Dendritic cell treated with granulocyte-macrophage colony-stimulating factor and Interleukin-4, amounts not matched to agents 40 ng/mL and 50 ng/mL, for 4 days (primary cell): ENCODE results near the gene DRICH1.
"Not testable (repeated sequence)": the region's sequence is repeated elsewhere in the genome, so short reads cannot be mapped to it uniquely, and the experiment has no call there.

Source experiments
- H3K27ac Mint-ChIP-seq: one replicate; pipeline ENCODE4 v1.8.0; 2022; ENCODE audit warnings: mild to moderate bottlenecking, mixed read lengths
- H3K27me3 Mint-ChIP-seq: one replicate; pipeline ENCODE4 v1.8.0; 2022; ENCODE audit warnings: mild to moderate bottlenecking, mixed read lengths
- H3K36me3 Mint-ChIP-seq: one replicate; pipeline ENCODE4 v1.8.0; 2022; ENCODE audit warnings: low read depth, mixed read lengths
- H3K4me1 Mint-ChIP-seq: one replicate; pipeline ENCODE4 v1.8.0; 2022; ENCODE audit warnings: low read depth, mixed read lengths
- H3K4me3 Mint-ChIP-seq: one replicate; pipeline ENCODE4 v1.8.0; 2022; ENCODE audit warnings: mild to moderate bottlenecking, moderate library complexity, mixed read lengths
- H3K9me3 Mint-ChIP-seq: one replicate; pipeline ENCODE4 v1.8.0; 2022; ENCODE audit warnings: mixed read lengths
- intact Hi-C: fragments of 100-400 bp; cut with micrococcal nuclease; formaldehyde crosslinking; loops from one replicate; pipeline ENCODE4 v1.15.0; 2022

DRICH1 gene

DNA sequence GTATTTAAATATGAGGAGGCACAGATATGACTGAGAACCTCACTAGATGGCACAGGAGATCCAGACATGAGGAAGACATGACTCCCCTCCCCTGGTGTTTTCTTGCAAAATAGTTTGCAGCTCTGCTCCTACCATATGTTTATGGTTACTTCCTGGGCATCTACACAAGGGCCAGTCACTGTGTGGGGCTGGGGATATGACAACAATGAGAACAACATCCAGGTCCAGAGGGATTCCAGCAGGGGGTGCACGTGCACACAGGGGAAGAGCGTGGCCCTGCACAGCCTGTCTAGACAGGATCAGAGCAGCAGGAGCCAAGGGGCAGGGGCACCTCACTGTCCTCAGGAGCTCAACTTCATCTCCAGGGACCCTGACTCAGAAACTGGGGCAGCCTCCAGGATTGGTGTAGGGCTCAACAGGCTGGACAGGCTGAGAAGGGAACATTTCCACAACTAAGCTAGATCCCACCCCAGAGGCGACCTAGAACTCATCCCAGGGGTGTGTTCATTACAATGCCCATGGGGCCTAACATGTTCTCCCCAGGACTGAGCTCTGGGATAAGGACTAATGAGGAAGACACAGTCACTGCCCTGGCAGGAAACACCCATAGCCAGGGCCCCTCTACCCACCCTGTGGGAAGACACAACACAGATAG, 4.6 kb downstream of the DRICH1 start:
- H3K27me3 Mint-ChIP-seq, H3K36me3 Mint-ChIP-seq, H3K27ac Mint-ChIP-seq, intact Hi-C loops, H3K9me3 Mint-ChIP-seq, H3K4me1 Mint-ChIP-seq, H3K4me3 Mint-ChIP-seq: not testable (repeated sequence)

DNA sequence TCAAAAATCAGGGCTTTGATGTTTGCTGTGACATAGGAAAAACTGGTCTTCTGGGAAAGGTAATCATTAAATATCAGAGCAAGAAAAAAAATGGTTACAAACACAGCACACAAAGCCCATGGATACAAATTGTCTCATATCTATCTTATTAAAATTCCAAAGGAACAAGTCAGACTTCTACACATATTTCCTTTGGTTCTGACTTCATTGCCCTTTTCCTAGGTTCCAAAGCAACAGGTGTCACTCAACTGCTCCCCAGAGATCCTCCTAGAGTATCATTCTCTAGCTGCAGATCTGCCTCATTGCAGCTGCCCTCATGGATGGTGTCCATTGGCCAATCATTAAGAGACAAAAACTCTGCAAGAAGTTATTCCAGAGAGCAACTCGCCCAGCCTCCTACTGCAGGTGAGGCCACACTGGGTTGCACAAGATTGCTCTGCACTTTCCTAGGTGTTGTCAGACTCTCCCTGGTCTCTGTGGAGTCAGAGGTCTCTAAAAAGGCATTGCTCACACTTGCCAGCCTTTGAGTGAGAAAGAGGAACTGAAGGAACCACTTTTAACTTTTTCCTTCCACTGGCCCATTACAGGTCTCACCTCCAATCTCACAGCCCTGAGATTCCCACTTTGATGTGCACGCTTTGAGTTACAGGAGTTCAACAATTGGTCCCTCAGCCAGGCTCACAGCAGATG, 5.7 kb downstream of the DRICH1 start:
- Mint-ChIP-seq H3K27me3 (no peaks in the 10 kb centered on the region), H3K4me1 (no peaks in the 10 kb centered on the region), H3K27ac (no peak overlapping the region), H3K36me3 (peaks cover 5% of the 10 kb centered on the region), H3K4me3 (no peak overlapping the region), H3K9me3 (no peaks in the 10 kb centered on the region)
- intact Hi-C loops: no loop called here

GRCh38 chr22:23622634-23623033, 9.5 kb downstream of the DRICH1 start:
- Mint-ChIP-seq H3K9me3 (no peaks in the 10 kb centered on the region), H3K4me3 (no peak overlapping the region), H3K36me3 (peaks cover 6% of the 10 kb centered on the region), H3K4me1 (no peaks in the 10 kb centered on the region), H3K27me3 (no peaks in the 10 kb centered on the region), H3K27ac (no peak overlapping the region)
- intact Hi-C loops: no loop called here

GRCh38 chr22:23621916-23622315, 10.2 kb downstream of the DRICH1 start:
- H3K27me3 Mint-ChIP-seq, H3K27ac Mint-ChIP-seq, H3K36me3 Mint-ChIP-seq, H3K4me3 Mint-ChIP-seq, intact Hi-C loops, H3K4me1 Mint-ChIP-seq, H3K9me3 Mint-ChIP-seq: not testable (repeated sequence)

GRCh38 chr22:23621082-23621780, 10.9 kb downstream of the DRICH1 start:
- H3K27ac Mint-ChIP-seq: no peak overlapping the region
- H3K9me3 Mint-ChIP-seq: no peaks in the 10 kb centered on the region
- intact Hi-C loops: no loop called here
- no peaks in the 10 kb centered on the region for H3K27me3 Mint-ChIP-seq
- peaks cover 6% of the 10 kb centered on the region for H3K36me3 Mint-ChIP-seq
- no peaks in the 10 kb centered on the region for H3K4me1 Mint-ChIP-seq
- H3K4me3 Mint-ChIP-seq: no peak overlapping the region

- no peaks in the 10 kb centered on the region for H3K9me3 Mint-ChIP-seq
- H3K4me1 Mint-ChIP-seq: no peaks in the 10 kb centered on the region
- H3K36me3 Mint-ChIP-seq: no peaks in the 10 kb centered on the region
- H3K27me3 Mint-ChIP-seq: no peaks in the 10 kb centered on the region
- no peak overlapping the region for H3K27ac Mint-ChIP-seq
- H3K4me3 Mint-ChIP-seq: no peak overlapping the region
- intact Hi-C loops: no loop called here
Observed at GRCh38 chr22:23613193-23613972, 18.7 kb downstream of the DRICH1 start.

- Mint-ChIP-seq H3K27ac (no peak overlapping the region), H3K4me3 (no peak overlapping the region), H3K36me3 (no peaks in the 10 kb centered on the region), H3K27me3 (no peaks in the 10 kb centered on the region), H3K4me1 (no peaks in the 10 kb centered on the region), H3K9me3 (no peaks in the 10 kb centered on the region)
- intact Hi-C loops: no loop called here
Observed at GRCh38 chr22:23609983-23610781, 21.9 kb downstream of the DRICH1 start.

- Mint-ChIP-seq H3K4me3 (no peak overlapping the region), H3K36me3 (no peaks in the 10 kb centered on the region), H3K27ac (no peak overlapping the region), H3K27me3 (no peaks in the 10 kb centered on the region), H3K9me3 (no peaks in the 10 kb centered on the region), H3K4me1 (no peaks in the 10 kb centered on the region)
- intact Hi-C loops: no loop called here
Observed at GRCh38 chr22:23608583-23608982, 23.5 kb downstream of the DRICH1 start.

GRCh38 chr22:23606204-23607131, 25.7 kb downstream of the DRICH1 start:
- Mint-ChIP-seq H3K27me3 (no peaks in the 10 kb centered on the region), H3K4me3 (no peak overlapping the region), H3K27ac (no peak overlapping the region), H3K36me3 (no peaks in the 10 kb centered on the region), H3K4me1 (no peaks in the 10 kb centered on the region), H3K9me3 (no peaks in the 10 kb centered on the region)
- intact Hi-C loops: no loop called here

DNA sequence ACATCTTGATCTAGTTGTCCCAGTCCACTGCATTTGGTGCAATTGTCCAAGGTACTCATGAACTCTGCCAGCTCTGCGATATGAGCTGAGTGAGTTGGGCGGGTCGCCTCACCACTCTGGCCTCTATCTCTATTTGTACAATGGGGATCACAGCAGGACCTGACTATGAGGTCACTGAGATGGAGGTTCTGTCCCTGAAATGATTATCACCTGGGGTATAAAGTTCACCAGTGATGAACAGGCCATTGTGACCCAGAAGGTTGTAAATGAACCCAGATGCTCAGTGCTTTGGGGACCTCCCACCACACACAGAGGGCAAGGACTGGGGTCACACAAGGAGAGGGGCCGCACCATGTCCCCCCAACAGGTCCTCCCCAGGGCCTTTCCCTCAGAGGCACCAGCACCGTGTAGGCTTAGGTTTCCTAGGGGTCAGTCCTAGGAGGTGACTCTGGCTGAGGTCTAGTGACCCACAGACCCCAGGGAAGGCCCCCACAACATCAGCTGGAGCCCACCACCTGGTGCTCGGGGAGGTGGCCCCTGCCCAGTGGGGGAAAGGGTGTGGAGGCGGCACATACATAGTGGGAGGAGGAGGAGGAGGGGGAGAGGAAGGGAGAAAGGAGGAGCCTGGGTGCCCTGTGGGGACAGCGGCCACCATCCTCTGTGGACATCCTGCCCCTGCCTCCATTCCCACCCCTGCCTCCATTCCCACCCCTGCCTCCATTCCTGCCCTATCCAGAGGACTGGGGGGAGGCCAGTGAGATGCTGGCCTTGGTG, 27.0 kb downstream of the DRICH1 start:
- no peaks in the 10 kb centered on the region for H3K27me3 Mint-ChIP-seq
- H3K4me3 Mint-ChIP-seq: no peak overlapping the region
- intact Hi-C loops: no loop called here
- no peaks in the 10 kb centered on the region for H3K4me1 Mint-ChIP-seq
- H3K27ac Mint-ChIP-seq: no peak overlapping the region
- H3K36me3 Mint-ChIP-seq: no peaks in the 10 kb centered on the region
- H3K9me3 Mint-ChIP-seq: no peaks in the 10 kb centered on the region

DNA sequence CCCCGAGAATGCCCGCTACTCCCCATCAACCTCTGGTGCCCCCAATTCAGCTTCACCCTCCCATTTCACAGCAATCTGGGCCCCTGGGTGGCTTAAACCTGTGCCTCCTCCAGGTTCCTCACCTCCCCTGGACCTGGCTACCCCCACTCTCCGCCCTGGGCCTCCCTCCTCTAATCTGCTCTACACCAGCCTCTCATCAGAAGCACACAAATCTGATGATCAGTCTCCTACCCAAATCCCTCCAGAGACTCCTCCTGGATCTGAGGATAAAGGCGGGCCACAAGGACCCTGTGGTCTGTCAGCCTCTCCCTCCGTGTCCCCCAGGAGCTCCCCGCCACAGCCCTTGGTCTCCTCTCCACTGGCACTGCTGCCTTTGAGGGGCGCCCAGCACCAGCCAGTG, 28.9 kb downstream of the DRICH1 start:
- intact Hi-C loops: no loop called here
- Mint-ChIP-seq H3K27ac (no peak overlapping the region), H3K4me1 (no peaks in the 10 kb centered on the region), H3K27me3 (no peaks in the 10 kb centered on the region), H3K36me3 (no peaks in the 10 kb centered on the region), H3K9me3 (no peaks in the 10 kb centered on the region), H3K4me3 (no peak overlapping the region)

- Mint-ChIP-seq H3K4me1 (peaks cover 9% of the 10 kb centered on the region), H3K9me3 (no peaks in the 10 kb centered on the region), H3K27me3 (peaks cover 2% of the 10 kb centered on the region), H3K36me3 (no peaks in the 10 kb centered on the region), H3K27ac (no peak overlapping the region), H3K4me3 (no peak overlapping the region)
- intact Hi-C loops: no loop called here
Observed at GRCh38 chr22:23598805-23599518, 33.2 kb downstream of the DRICH1 start.
